Vagina (tissue), 2 donors: ENCODE data around the gene MAP2K7.

Experiments used
- POLR2A ChIP-seq, 2 donors: fragments of 450-650 bp; IDR thresholded peaks; one replicate each; pipeline ENCODE4 v1.6.1; 2017; ENCODE audit warnings: antibody characterized with exemption in 2 of 2, mild to moderate bottlenecking in 2 of 2, moderate library complexity in 2 of 2
- TF ChIP-seq, protein P1 (sequence below), 3 experiments: fragments of 450-650 bp in 2 of 3; fragments of 200-600 bp in 1 of 3; sonication (generic) in 1 of 3; IDR thresholded peaks; one replicate each; pipeline ENCODE4 v1.5.1; 2017 to 2019; ENCODE audit warnings: antibody characterized with exemption in 3 of 3, mild to moderate bottlenecking in 2 of 3, moderate library complexity in 2 of 3

DNA sequence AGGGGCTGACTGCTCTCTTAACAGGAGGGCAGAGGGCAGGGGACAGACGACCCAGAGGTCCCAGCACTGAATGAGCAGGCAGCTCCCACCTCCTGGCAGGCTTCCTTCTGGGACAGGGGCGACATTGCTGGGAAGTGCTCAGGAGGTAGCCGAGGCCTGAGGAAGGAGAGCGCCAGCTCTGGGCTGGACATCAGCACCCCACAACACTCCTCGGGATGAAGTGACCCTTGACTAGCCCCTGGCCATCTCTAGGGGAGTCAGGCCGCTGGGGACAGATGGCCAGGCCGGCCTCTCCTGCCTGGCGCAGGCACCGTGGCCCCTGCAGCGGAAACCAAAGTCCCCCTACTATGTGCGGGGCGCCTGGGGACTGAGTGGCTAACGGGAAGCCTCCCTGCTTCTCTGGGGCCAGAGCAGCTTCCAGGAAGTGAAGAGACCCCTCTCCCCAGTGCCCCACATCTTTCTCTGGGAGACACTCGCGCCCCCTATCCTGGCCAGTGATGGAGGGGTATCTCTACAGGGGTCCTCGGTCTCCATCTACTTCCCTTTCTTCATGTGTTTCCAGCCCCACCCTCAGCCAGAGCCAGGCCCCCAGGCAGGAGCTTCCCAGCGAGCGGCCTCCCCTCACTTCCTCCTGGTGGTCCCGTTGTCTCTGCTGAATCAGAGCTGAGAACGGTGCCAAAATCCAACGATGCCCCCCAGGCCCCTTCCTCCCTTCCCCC is 39.5 kb upstream of the MAP2K7 start:
- TF ChIP-seq, protein P1, sequence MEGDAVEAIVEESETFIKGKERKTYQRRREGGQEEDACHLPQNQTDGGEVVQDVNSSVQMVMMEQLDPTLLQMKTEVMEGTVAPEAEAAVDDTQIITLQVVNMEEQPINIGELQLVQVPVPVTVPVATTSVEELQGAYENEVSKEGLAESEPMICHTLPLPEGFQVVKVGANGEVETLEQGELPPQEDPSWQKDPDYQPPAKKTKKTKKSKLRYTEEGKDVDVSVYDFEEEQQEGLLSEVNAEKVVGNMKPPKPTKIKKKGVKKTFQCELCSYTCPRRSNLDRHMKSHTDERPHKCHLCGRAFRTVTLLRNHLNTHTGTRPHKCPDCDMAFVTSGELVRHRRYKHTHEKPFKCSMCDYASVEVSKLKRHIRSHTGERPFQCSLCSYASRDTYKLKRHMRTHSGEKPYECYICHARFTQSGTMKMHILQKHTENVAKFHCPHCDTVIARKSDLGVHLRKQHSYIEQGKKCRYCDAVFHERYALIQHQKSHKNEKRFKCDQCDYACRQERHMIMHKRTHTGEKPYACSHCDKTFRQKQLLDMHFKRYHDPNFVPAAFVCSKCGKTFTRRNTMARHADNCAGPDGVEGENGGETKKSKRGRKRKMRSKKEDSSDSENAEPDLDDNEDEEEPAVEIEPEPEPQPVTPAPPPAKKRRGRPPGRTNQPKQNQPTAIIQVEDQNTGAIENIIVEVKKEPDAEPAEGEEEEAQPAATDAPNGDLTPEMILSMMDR (IDR thresholded peaks at IDR 0.05) = no peak
- TF ChIP-seq POLR2A (IDR thresholded peaks at IDR 0.05) = no peak
